GM20000 (cell line): Measurements from ENCODE around the gene INSR.

Experiments
- DNase-seq: peaks from one replicate; pipeline ENCODE4 v3.0.0; 2012; ENCODE audit warnings: low spot score
- TF ChIP-seq, protein P1 (sequence below): IDR thresholded peaks from 2 replicates; pipeline ENCODE4 v1.5.1; 2012; ENCODE audit warnings: mild to moderate bottlenecking, control low read depth; ENCODE audit errors: extremely low read depth, missing control alignments

The INSR gene

DNA sequence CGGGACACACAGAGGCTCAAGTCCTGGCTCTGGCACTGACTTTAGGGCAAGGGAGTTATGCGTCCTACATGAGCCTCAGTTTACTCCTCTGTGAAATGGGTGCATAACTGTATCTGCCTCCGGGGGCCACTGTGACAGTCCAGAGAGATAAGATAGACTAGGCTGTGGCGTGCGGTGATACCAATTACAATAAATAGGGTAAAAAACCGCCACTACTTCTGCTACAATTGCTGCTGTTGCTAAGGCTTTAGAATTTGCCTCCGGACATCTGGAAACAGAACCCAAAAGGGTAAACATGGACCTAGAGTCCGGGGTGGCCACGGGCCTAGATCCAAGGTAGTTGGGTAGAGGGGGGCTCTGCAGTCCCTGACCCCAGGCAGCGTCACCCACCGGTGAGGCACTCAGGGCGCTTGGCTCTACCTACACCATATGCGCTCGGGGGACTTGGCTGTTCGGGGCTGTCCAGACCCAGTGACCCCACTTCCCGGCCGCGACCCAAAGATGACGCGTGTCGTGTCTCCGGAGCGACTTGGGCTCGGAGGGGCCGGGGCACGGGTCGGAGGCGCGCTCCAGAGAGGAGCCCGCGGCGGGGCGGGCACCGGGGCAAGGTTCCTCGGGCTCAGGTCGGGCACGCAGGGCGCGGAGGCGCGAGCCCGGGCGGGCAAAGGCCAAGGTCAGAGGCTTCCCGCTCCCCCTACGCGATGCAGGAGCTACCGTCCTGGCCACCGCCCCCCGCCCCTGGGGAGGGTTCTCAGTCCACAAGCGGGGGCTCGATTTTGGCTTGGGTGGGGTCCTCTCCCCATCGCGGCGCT is 1.1 kb downstream of the INSR start:
- TF ChIP-seq, protein P1, sequence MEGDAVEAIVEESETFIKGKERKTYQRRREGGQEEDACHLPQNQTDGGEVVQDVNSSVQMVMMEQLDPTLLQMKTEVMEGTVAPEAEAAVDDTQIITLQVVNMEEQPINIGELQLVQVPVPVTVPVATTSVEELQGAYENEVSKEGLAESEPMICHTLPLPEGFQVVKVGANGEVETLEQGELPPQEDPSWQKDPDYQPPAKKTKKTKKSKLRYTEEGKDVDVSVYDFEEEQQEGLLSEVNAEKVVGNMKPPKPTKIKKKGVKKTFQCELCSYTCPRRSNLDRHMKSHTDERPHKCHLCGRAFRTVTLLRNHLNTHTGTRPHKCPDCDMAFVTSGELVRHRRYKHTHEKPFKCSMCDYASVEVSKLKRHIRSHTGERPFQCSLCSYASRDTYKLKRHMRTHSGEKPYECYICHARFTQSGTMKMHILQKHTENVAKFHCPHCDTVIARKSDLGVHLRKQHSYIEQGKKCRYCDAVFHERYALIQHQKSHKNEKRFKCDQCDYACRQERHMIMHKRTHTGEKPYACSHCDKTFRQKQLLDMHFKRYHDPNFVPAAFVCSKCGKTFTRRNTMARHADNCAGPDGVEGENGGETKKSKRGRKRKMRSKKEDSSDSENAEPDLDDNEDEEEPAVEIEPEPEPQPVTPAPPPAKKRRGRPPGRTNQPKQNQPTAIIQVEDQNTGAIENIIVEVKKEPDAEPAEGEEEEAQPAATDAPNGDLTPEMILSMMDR: no peak
- DNase-seq: peak; percentile 45

DNA sequence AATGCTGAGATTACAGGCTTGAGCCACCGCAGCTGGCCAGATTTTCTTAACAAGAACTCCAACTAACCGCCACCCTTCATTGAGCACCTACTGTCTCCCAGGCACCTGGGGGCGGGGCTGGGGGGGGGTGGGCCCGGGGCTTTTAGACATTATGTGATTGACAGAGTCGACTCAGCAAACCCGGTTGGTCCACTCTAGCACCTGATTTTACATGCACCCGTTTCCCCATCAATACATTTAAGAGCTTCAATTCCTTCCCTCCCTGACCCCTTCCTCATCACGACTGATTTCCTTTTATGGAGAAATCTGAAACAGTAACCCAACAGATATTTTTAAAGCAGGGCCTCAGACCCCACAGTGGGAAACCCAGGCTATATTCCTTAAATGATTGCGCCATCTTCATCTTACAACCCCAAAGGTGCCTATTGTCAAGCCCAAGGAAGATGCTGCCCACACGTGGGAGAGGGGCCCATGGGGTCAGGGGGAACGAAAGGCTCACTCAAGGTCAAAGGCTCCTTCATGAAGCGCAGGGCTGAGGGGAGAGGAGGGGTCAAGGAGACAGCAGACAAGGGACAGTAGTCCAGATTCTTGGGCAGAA is 1.8 kb downstream of the INSR start:
- DNase-seq: peak; percentile 26
- TF ChIP-seq, protein P1: no peak

DNA sequence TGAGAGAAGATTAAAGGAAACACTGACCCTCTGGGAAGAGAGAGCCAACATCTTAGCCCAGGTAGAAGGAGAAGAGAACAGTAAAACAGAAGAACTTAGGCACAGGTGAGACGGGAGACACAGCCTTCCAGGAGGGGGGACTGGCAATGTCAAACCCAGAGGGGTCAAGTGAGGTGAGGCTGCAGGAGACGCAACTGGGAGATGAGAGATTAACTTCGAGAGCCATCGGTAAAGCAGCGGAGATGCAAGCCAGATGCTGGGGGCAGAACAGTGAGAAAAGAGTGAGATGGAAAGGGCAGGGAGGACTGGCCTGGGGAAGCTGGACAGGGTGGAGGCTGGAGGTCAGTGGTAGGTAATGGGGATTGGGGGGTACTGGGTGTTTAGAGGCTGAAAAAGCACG is 5.2 kb downstream of the INSR start:
- no peak for DNase-seq
- TF ChIP-seq, protein P1: no peak

GRCh38 chr19:7288131-7288530 is 6.1 kb downstream of the INSR start:
- TF ChIP-seq, protein P1: no peak
- no peak for DNase-seq

GRCh38 chr19:7287722-7288121 is 6.5 kb downstream of the INSR start:
- DNase-seq: no peak

DNA sequence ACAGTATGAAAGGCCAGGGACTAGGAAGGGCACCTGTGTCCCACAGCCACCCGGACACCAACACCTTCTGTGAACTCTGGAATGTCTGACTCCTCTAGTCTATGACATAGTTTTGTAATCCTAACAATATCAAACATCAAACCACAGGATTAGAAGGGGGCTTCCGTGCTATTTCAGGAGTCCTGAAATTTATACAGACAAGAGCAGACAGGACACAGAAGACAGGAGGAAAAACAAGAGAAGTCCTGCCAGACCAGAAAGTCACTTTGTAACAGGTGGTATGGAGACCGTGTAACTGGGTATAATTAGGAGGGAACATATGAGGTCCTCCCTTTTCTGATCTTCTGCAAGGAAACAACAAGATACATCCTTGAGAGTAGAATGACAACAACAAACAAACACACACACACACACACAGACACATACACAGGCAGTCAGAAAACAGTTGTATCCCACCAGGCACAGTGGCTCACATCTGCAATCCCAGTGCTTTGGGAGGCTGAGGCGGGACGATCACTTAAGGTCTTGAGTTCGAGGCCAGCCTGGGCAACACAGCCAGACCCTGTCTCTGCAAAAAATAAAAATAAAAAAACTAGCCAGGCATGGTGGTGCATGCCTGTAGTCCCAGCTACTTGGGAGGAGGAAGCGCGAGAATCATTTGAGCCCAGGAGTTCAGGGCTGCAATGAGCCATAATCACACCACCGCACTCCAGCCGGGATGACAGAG is 13.1 kb downstream of the INSR start:
- DNase-seq: no peak
- TF ChIP-seq, protein P1: no peak

More at GRCh38 chr19:7287722-7288121, 6.5 kb downstream of the INSR start:
- TF ChIP-seq, protein P1: no peak

DNA sequence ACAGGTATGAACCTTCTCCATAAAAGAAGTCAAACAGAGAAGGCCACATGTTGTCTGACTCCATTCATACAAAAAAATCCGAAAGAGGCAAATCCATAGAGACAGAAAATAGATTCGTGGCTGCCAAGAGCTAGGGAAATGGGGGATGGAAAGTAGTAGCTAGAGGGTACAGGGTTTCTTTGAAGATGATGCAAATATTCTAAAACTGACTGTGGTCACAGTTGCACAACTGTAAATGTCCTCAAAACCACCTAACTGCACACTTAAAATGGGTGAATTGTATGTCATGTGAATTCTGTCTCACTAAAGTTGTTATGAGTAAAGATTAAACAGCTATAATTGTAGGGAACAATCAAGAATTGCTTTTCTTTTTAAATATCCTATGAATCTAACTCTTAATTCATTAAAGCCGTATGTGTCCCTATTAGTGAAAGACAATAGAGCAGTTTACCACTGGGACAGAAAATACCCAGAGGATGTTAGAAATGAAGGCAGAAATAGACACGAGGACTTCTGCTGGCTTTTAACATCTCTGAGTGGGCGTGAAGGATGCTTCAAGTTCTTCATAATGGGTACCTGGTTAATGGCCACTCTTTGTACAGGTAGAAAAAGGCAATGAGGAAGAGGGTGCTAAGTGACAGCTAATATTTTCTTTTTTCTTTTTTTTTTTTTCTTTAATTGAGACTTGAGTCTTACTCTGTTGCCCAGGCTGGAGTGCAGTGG is 21.2 kb downstream of the INSR start:
- TF ChIP-seq, protein P1: no peak
- DNase-seq: peak; percentile 69
